SU-DHL-6 (cell line): ENCODE data around the gene GPR119.
"Not testable (repeated sequence)": the region's sequence is repeated elsewhere in the genome, so short reads cannot be mapped to it uniquely, and the experiment has no call there.

Source experiments
- H2AFZ ChIP-seq: fragments of 200-600 bp; sonication (generic); 2 replicates; pipeline ENCODE4 v1.6.1; 2014; ENCODE audit warnings: low read depth, mild to moderate bottlenecking, moderate library complexity, mixed read lengths, antibody characterized with exemption, low read length; ENCODE audit not compliant: severe bottlenecking
- H3F3A ChIP-seq: fragments of 200-600 bp; shearing (Covaris generic); 2 replicates; pipeline ENCODE4 v1.6.0; 2016; ENCODE audit warnings: antibody characterized with exemption, mild to moderate bottlenecking; ENCODE audit not compliant: insufficient read depth
- H3K27ac ChIP-seq: fragments of 200-600 bp; sonication (generic); 2 replicates; pipeline ENCODE4 v1.5.1; 2016; ENCODE audit warnings: low read depth, mild to moderate bottlenecking, low read length, moderate library complexity, mixed read lengths
- H3K27me3 ChIP-seq: fragments of 200-600 bp; sonication (generic), shearing (Covaris generic); 2 replicates; pipeline ENCODE4 v1.6.0; 2014; ENCODE audit warnings: mild to moderate bottlenecking, low read length
- H3K36me3 ChIP-seq: fragments of 200-600 bp; sonication (generic); 2 replicates; pipeline ENCODE4 v1.6.1; 2014; ENCODE audit warnings: mild to moderate bottlenecking, low read length, mixed read lengths
- H3K4me2 ChIP-seq: fragments of 300-600, 200-600 bp; shearing (Covaris generic), sonication (generic); 2 replicates; pipeline ENCODE4 v1.6.0; 2014; ENCODE audit warnings: low read length, low read depth, mild to moderate bottlenecking; ENCODE audit not compliant: poor library complexity, severe bottlenecking
- H3K4me3 ChIP-seq: fragments of 200-600 bp; sonication (generic); 2 replicates; pipeline ENCODE4 v1.5.1; 2014; ENCODE audit warnings: antibody characterized with exemption, low read length, mild to moderate bottlenecking, mixed read lengths; ENCODE audit not compliant: insufficient read depth, poor library complexity, severe bottlenecking
- H3K79me2 ChIP-seq: fragments of 200-600 bp; sonication (generic); 2 replicates; pipeline ENCODE4 v1.6.1; 2014; ENCODE audit warnings: mild to moderate bottlenecking, low read length, moderate library complexity; ENCODE audit not compliant: insufficient read depth
- H3K9ac ChIP-seq: fragments of 200-600 bp; sonication (generic); 2 replicates; pipeline ENCODE4 v1.7.0; 2014; ENCODE audit warnings: mild to moderate bottlenecking, low read length
- H3K9me2 ChIP-seq: fragments of 200-600 bp; sonication (generic); replicated peaks from 2 replicates; pipeline ENCODE4 v1.6.1; 2014; ENCODE audit warnings: low read length; ENCODE audit not compliant: insufficient read depth
- H3K9me3 ChIP-seq: fragments of 200-600 bp; sonication (generic); 2 replicates; pipeline ENCODE4 v1.6.1; 2014; ENCODE audit warnings: low read length, mixed read lengths; ENCODE audit not compliant: insufficient read depth
- H4K20me1 ChIP-seq: fragments of 200-600 bp; sonication (generic); 2 replicates; pipeline ENCODE4 v1.6.1; 2014; ENCODE audit warnings: low read depth, mild to moderate bottlenecking, antibody characterized with exemption, low read length, moderate library complexity, mixed read lengths
- EZH2phosphoT487 ChIP-seq: fragments of 200-600 bp; sonication (generic), shearing (Covaris generic); conservative IDR thresholded peaks from 2 replicates; pipeline ENCODE4 v1.6.1; 2018; ENCODE audit warnings: mild to moderate bottlenecking, antibody characterized with exemption, low read length, moderate library complexity, mixed read lengths
- TF ChIP-seq, protein P1 (sequence below): fragments of 200-600 bp; sonication (generic); IDR thresholded peaks from one replicate; pipeline ENCODE4 v1.5.1; 2017; ENCODE audit warnings: antibody characterized with exemption, mild to moderate bottlenecking, low read length, moderate library complexity; ENCODE audit not compliant: insufficient read depth, poor library complexity, severe bottlenecking

Gene GPR119

DNA sequence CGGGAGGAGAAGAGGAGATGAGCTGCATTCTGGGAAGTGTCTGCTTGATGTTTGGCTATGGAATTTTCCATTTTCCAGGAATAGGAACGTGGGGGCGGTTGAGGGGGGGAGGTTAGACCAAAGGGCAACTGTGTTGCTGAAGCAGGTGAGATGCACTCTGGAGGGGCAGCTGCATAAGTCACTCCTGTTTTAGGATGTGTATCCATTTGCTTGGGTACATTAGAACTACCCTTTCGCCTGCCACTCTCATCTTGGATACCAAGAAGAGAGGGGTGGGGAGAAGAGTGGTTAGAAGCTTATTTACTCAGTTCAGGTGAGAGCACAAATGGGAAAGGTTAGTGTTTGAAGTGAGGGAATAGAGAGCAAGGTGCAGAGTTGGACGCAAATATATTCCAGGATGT, 934 bp upstream of the GPR119 start:
- TF ChIP-seq EZH2phosphoT487: no peak
- TF ChIP-seq, protein P1, sequence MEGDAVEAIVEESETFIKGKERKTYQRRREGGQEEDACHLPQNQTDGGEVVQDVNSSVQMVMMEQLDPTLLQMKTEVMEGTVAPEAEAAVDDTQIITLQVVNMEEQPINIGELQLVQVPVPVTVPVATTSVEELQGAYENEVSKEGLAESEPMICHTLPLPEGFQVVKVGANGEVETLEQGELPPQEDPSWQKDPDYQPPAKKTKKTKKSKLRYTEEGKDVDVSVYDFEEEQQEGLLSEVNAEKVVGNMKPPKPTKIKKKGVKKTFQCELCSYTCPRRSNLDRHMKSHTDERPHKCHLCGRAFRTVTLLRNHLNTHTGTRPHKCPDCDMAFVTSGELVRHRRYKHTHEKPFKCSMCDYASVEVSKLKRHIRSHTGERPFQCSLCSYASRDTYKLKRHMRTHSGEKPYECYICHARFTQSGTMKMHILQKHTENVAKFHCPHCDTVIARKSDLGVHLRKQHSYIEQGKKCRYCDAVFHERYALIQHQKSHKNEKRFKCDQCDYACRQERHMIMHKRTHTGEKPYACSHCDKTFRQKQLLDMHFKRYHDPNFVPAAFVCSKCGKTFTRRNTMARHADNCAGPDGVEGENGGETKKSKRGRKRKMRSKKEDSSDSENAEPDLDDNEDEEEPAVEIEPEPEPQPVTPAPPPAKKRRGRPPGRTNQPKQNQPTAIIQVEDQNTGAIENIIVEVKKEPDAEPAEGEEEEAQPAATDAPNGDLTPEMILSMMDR: no peak
- H3K4me3 ChIP-seq: no peak overlapping the region
- no peaks in the 10 kb centered on the region for H4K20me1 ChIP-seq
- no peaks in the 10 kb centered on the region for H3K9me3 ChIP-seq
- H3K36me3 ChIP-seq: no peaks in the 10 kb centered on the region
- H3K27me3 ChIP-seq: no peaks in the 10 kb centered on the region
- H3K79me2 ChIP-seq: no peaks in the 10 kb centered on the region
- H3K9ac ChIP-seq: no peak overlapping the region
- H2AFZ ChIP-seq: no peak overlapping the region
- no peaks in the 10 kb centered on the region for H3F3A ChIP-seq
- H3K27ac ChIP-seq: no peak overlapping the region
- H3K9me2 ChIP-seq: no peaks in the 10 kb centered on the region
- no peak overlapping the region for H3K4me2 ChIP-seq

DNA sequence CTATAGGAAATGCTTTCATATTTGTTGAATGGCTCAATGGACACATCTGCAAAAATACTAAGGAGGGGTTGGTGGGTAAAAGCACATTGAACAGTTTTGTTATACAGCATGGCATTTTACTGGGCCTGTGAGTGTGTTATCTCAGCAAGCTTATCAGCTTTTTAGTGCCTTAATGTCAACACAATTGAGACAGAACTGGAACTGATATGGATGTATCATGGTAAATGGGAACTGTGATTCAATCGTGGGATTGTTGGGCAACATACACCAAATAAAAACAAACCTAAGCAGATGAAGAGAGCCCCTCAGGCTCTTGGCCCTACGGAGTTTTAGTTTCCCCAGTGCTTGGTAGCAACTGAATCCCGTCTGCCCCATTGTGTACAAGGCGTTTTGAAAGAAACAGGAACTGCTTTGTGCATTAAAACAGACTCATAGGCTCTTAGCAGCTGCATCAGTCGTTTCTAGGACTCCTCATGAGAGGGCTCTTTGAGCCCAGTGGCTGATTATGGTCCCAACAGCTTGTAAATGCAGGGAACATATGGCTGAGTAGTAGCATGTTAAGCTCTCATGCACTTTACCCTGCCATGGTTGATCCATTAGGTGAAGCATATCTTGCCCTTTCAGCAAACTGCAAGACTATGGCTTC, 7.3 kb downstream of the GPR119 start:
- no peak overlapping the region for H2AFZ ChIP-seq

DNA sequence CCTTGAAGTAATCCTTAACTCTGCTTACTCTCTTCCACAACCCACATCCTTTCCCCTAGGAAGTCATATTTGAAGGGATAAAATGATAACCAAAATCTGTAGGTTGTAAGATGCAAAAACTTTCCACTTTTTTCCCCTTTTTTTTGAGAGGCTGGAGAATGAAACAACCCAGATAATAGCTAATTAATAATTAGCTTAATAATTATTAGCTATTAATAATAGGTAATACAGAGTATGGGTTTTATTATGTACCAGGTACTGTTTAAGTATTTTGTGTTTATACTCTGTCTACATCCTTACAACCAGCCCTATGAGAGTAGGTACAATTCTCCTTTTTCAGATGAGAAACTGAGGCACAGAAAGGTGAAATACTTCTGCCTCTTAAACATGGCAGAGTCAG, 9.4 kb downstream of the GPR119 start:
- no peaks in the 10 kb centered on the region for H4K20me1 ChIP-seq
- no peak overlapping the region for H3K27ac ChIP-seq
- no peaks in the 10 kb centered on the region for H3K9me3 ChIP-seq
- H3K4me3 ChIP-seq: no peak overlapping the region
- H3F3A ChIP-seq: no peaks in the 10 kb centered on the region
- H3K36me3 ChIP-seq: no peaks in the 10 kb centered on the region
- H3K9ac ChIP-seq: no peak overlapping the region
- H2AFZ ChIP-seq: no peak overlapping the region
- no peaks in the 10 kb centered on the region for H3K27me3 ChIP-seq
- no peaks in the 10 kb centered on the region for H3K79me2 ChIP-seq
- no peak for TF ChIP-seq EZH2phosphoT487
- TF ChIP-seq, protein P1: no peak
- H3K9me2 ChIP-seq: no peaks in the 10 kb centered on the region
- no peak overlapping the region for H3K4me2 ChIP-seq

More for the DNA sequence above, 7.3 kb downstream of the GPR119 start:
- no peaks in the 10 kb centered on the region for H3K9me2 ChIP-seq
- no peak overlapping the region for H3K4me2 ChIP-seq
- no peak overlapping the region for H3K4me3 ChIP-seq
- TF ChIP-seq EZH2phosphoT487: no peak
- TF ChIP-seq, protein P1: no peak
- H3K9ac ChIP-seq: no peak overlapping the region
- no peak overlapping the region for H3K27ac ChIP-seq
- H3K9me3 ChIP-seq: no peaks in the 10 kb centered on the region
- H3K36me3 ChIP-seq: no peaks in the 10 kb centered on the region
- no peaks in the 10 kb centered on the region for H3K79me2 ChIP-seq
- H3K27me3 ChIP-seq: no peaks in the 10 kb centered on the region
- no peaks in the 10 kb centered on the region for H4K20me1 ChIP-seq
- H3F3A ChIP-seq: no peaks in the 10 kb centered on the region

DNA sequence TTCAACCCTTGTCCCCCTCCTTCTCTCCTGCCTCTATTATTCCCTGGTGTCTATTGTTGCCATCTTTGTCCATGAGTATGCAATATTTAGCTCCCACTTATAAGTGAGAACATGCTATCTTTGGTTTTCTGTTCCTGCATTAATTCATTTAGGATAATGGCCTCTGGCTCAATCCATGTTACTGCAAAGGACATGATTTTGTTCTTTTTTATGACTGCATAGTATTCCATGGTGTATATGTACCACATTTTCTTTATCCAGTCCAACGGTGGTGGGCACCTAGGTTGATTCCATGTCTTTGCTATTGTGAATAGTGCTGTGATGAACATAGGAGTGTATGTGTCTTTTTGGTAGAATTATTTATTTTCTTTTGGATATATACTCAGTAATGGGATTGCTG, 33.4 kb downstream of the GPR119 start:
- H3K79me2 ChIP-seq, H3K4me2 ChIP-seq, H3K9me3 ChIP-seq, H3K27ac ChIP-seq, H2AFZ ChIP-seq, H3K9me2 ChIP-seq, H4K20me1 ChIP-seq, H3K4me3 ChIP-seq, H3K27me3 ChIP-seq, H3K9ac ChIP-seq, H3F3A ChIP-seq, H3K36me3 ChIP-seq: not testable (repeated sequence)
